NCI-H2196 (cell line): Measurements from ENCODE around the gene LPA.
"Not testable (repeated sequence)": the region's sequence is repeated elsewhere in the genome, so short reads cannot be mapped to it uniquely, and the experiment has no call there.

Experiments
- DNase-seq: peaks from one replicate; lab custom pipeline; 2025; ENCODE audit not compliant: unreplicated experiment; lab: John Stamatoyannopoulos, UW

LPA gene

DNA sequence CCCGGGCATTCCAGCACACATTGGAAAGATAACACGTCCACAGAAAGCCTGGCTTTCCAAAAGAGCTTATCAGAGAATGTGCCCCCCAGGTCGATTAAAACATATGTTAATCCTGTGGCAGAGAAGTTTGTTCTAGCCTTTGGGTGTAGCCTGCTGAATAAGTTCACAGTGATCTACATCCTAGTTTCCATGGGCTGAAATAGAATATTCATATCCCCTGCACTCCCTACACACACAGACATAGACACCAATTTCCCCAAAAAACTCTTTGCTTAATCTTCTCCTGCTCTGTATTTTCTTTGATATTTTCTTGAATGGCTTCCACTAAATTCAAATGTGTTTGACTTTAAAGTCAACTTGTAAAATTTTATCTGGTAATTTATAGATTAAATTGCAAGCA is 1.6 kb downstream of the LPA start:
- no peak for DNase-seq

DNA sequence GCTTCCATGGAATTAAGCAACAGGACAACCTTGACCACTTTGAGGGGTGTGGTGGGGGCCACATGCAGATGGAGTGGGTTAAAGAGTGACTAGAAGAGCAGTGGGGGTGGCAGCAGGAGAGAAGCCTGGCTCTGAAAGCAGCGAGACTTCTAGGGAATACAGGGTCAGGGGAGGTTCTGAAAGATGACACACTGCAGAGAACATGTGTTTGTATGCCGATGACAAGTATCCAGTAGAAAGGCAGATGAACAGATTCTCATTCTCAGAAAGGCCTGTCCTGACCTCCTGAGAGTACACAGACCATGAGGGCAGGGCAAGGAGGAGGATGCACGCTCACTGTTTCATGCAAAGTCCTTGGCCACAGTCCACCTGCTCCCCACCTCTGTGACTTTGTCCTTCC is 2.9 kb downstream of the LPA start:
- no peak for DNase-seq

DNA sequence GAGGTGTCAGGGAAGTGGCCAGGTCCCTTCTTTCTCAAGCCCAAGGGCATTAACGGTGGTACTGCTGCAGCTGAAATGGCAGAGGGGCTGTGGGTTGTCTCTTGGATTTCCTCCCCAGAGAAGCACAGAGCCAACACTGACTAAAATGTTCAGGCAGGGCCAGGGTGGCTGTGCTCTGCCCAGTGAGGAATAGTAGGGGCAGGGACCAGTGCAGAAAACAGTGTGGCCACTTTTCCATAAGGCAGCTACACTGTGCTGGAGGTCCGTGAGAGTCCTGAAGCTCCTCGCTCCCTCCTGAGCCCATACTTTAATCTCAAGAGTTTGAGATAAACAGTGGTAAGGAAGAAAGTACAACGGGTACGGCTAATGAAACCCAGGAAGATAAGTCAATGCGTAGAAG is 4.5 kb downstream of the LPA start:
- DNase-seq: no peak

DNA sequence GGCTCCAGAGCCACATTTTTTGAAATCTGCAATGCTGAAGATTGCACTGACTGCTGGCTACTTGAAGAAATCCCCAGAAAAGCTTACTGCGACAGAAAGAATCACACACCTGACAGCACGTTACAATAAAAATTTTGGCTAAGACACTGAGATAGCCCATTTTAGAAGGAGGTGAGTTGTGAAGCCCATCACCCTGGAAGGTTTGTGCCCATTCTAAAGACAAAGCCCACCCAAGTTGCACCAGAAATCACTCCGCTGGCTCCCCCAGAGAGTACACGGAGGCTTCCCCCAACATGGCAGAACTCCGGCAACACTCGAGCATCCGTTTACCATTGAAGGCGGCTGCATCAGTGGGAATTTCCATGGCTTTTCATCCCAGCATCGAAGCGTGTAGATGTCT is 29.4 kb downstream of the LPA start:
- no peak for DNase-seq

DNA sequence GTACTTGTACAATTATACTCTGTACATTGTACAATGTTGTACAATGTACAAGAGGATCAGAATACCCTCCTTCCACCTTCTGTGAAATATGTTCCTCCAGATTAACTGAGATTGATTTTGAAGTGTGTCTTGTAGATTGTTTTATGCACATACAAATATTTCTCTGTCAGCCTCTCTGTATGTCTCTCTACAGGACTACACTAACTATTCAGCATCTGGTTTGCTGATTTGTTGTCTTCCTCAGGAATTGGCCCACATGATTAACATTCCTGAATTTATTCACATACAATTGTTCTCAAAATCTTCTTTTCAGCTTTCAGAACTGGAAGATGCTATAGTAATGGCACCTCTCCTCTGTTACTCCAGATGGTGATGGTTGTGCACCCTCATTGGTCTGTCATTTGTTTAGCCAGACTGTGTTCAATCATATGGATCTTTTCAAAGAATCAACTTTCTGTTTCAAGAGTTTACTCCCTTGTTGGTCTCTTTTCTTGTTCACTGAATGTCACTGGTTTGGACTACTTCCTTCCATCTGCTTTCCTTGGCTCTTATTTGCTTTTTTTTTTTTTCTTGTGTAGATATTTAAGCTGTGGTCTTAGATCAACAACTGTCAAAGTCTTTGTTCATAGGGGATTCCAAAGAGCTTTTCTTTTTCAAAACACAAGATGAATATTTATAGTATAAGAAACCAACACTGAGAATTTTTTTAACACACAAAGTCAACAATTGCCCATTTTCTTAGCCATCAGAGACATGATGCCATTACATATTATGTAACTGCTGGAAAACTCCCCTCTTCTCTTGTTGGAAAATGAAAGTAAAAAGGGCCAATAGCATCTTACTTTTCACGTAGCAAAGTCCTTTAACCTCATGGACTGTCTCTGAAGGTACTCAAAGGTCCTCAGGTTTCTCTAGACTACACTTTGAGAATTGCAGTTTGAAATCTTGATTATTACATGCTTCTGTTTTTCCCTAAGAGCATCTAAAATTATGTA is 67.9 kb downstream of the LPA start:
- DNase-seq: no peak

DNA sequence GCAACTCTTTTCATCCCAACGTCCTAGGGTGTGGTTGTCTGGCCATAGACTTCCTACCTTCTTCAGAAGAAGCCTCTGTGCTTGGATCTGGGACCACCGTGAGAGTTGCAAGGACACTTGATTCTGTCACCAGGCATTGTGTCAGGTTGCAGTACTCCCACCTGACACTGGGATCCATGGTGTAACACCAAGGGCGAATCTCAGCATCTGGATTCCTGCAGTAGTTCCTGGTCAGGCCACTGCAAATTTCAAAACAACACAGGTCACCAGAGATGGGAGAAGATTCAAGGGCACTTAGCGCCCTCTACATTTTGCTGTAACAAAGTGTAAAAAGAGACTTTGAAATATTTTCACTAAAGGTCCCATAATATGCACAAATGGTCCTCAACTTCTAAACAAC is 68.8 kb downstream of the LPA start:
- not testable (repeated sequence) for DNase-seq

DNA sequence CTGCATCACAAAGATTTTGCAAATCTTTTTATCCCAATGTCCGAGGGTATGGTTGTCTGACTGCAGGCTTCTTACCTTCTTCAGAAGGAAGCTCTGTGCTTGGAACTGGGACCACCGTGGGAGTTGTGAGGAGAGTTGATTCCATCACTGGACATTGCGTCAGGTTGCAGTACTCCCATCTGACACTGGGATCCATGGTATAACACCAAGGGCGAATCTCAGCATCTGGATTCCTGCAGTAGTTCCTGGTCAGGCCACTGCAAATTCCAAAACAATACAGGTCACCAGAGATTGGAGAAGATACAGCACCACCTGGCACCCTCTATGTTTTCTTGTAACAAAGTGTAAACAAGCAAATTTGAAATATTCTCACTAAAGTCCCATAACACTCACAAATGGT is 77.7 kb downstream of the LPA start:
- DNase-seq: no peak

DNA sequence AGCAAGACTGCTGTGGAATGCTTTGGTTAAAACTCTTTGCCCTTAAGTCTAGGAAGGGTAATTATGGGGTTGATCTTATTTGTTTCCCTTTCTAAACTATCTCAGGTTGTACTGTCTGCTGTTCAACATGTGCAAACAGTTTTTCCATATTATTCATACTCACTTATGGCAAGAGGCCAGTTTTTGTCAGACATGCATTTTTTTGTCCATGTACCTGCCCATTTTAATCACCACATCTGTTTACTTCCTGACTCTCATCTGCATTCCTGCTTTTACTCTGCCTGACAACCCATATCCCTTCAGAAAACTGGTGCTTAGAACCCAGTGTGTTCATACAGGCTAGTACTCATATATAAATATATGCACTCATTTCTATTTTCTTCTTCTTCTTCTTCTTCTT is 80.3 kb downstream of the LPA start:
- DNase-seq: no peak

DNA sequence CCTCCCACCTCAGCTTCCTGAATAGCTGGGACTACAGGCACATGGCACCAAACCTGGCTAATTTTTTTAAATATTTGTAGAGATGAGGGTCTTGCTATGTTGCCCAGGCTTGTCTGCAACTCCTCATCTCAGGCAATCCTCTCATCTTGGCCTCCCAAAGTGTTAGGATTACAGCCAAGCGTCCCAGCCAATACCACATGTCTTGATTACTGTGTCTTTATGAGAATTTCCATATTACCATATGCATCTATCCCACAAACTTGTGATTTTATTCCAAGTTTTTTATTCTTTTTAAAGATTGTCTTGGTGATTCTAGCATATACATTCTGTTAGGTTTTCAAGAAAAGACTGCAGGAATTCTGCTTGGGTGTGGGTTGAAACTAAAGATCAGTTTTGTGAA is 82.7 kb downstream of the LPA start:
- no peak for DNase-seq

DNA sequence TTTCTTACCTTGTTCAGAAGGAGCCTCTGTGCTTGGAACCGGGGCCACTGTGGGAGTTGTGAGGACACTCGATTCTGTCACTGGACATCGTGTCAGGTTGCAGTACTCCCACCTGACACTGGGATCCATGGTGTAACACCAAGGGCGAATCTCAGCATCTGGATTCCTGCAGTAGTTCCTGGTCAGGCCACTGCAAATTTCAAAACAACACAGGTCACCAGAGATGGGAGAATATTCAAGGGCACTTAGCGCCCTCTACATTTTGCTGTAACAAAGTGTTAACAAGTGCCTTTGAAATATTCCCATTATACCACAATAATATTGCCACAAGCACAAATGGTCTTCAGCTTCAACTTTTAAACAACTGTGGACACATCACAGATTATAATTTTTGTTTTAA is 85.6 kb downstream of the LPA start:
- DNase-seq: not testable (repeated sequence)

DNA sequence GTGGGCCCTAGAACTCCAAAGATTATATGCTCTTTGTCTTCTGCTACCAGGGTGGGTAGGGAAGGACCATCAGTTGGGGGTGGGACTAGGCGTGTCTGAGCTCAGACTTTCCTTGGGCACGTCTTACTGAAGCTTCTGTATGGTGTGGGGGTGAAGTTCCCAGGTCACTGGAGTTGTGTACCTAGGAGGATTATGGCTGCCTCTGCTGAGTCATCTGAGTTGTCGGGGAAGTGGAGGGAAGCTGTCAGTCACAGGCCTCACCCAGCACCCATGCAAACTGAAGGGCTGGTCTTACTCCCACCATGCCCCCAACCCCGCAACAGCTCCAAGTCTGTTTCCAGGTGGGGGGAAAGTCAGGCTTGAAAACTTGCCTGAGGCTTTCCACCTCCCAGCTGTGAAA is 90.1 kb downstream of the LPA start:
- no peak for DNase-seq

DNA sequence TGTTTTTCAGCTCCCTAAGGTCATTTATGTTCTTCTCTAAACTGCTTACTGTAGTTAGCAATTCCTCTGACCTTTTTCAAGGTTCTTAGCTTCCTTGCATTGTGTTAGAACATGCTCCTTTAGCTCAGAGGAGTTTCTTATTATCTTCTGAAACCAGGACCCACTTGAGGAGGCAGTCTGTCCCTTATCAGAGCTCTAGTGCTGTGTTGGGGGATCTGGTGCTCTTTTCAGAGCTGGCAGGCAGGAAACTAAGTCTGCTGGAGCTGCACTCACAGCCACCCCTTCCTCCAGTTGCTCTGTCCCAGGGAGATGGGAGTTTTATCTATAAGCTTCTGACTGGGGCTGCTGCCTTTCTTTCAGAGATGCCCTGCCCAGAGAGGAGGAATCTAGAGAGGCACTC is 92.9 kb downstream of the LPA start:
- not testable (repeated sequence) for DNase-seq

DNA sequence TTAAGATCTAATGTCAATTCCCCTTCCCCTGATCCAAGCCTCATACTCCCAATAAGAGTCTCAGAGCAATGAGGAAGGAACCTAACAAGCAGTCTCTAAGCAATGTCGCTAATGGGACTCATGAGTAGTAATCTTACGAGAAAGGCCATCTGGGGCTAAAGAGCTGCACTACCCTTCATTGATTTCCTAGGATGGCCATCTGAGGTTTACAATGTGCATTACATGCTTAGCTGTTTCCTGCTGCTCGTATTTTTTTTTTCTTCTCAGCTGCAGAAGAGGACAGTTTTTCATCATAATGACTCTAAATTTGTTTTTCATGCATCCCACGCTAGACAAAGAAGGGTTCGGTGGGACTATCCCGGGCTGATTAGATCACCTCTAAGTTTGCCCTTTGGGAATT is 119.3 kb downstream of the LPA start:
- no peak for DNase-seq

DNA sequence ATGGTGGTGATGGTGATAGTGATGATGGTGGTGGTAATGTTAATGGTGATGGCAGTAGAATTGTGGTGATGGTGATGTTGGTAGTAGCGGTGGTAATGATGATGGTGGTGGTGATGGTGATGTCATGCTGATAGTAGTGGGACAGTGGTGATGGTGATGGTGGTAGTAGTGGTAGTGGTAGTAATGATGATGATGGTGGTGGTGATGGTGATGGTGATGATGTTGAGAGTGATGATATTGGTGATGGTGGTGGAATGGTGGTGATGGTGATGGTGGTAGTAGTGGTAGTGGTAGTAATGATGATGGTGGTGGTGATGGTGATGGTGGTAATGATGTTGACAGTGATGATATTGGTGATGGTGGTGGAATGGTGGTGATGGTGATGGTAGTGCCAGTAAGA is 128.8 kb downstream of the LPA start:
- DNase-seq: no peak

DNA sequence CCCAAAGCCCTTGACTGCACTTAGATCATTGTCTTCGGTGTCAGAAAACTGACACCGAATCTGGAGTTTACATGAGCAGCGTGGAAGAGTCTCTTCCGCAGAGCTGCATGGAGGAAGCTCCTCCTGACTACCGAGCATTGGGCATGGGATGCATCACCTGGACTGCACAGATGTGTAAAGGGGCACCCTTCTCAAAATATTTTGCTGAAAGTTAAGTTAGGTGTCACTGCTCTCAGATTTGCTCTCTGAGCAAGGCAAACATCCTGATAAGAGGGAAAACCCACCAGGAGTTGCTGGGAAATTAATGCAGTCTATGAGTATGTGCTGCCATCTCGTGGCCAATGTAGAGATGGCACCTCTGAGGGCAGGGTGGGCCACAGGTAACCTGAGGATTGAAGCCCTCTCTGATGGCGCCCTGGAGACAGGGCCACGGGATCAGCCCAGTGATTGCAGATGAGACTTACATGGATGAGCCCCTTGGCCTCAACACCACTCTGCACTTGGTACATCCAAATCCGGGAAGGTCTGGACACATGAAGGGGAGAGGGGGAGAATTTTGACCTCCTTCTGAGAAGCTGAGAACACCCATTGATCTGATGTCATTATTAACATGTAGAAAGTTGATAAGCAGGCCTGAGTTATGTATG is 129.9 kb downstream of the LPA start:
- DNase-seq: peak; percentile 16

DNA sequence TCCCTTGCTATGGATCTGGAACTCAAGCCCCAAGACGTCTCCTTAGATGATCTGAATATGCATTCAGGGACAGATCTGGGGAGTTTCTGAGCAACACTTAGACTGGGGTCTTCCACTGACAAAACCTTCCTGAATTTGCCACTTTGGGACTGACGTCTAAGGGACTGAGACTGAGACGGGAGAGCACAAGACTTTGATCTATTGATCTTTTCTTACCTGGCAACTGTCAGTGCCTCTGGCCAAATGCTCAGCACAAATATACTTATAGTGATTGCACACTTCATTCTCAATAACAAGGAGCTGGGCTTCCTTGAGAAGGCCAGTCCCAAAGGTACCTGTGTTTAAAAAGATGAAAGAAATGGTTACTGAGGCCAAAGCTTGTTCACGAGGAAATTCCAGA is 131.8 kb downstream of the LPA start:
- DNase-seq: no peak

DNA sequence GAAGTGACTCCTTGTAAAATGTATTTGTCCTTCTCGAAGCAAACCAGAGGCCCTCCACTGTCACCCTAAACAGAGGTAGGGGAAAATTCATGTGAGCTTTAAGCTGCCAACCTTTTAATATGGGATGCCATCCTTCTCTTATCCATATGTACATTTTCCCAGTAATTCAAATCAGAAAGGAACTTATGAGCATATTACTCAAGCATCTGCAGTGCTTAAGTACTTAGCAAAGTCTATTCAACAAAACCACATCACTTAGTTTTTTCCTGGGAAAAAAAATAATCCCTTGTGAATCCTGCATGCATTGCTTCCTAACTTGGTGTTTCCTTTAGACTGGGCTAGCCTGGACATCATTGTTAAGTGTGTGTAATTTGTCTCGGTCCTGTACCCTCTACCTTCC is 132.2 kb downstream of the LPA start:
- DNase-seq: no peak

DNA sequence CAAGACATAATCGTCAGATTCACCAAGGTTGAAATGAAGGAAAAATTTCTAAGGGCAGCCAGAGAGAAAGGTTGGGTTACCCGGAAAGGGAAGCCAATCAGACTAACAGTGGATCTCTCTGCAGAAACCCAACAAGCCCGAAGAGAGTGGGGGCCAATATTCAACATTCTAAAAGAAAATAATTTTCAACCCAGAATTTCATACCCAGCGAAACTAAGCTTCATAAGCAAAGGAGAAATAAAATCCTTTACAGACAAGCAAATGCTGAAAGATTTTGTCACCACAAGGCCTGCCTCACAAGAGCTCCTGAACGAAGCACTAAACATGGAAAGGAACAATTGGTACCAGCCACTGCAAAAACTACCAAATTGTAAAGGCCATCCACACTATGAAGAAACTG is 134.6 kb downstream of the LPA start:
- not testable (repeated sequence) for DNase-seq

DNA sequence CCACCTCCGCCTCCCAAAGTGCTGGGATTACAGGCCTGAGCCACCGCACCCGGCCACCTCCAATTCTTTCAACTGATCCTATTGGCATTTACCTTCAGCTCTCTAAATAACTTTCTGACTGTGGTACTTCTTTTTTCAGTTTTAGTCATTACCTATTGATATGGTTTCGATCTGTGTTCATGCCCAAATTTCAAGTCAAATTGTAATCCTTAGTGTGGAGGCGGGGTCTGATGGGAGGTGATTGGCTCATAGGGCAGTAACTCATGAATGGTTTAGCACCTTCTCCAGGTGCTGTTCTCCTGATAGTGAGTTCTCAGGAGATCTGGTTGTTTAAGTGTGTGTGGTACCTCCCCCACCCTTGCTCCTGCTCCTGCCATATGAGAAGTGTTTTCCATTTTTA is 140.9 kb downstream of the LPA start:
- no peak for DNase-seq

DNA sequence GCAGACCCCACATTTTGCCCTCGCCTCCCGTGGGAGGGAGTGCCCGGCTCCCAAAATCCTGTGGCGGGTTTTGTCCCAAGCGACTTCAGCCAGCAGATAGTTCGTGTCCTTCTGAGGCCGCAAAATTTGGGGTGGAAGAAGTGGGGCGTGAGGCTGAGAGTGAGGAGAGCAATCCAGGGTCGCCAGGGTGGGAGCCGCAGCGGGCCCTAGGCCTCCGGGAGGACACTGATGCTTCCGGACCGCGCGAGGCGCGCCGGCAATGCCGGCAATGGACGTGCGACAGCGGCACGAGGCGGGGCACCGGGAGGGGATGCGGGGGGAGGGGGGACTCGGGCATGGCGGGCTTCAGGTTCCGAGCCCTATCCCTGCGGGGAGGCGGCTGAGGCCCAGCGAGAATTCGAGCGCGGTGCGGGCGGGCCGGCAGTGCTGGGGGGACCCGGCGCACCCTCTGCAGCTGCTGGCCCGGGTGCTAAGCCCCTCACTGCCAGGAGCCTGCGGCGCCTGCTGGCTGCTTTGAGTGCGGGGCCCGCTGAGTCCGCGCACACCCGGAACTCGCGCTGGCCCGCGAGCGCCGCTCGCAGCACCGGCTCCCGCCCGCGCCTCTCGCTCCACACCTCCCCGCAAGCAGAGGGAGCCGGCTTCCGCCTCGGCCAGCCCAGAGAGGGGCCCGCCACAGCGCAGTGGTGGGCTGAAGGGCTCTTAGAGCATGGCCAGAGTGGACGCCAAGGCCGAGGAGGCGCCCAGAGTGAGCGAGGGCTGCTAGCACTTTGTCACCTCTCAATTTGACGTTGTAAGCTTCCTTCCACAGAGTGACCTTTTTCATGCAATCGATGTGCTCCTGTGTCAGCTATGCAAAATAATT is 143.8 kb downstream of the LPA start:
- peak; percentile 47 for DNase-seq

DNA sequence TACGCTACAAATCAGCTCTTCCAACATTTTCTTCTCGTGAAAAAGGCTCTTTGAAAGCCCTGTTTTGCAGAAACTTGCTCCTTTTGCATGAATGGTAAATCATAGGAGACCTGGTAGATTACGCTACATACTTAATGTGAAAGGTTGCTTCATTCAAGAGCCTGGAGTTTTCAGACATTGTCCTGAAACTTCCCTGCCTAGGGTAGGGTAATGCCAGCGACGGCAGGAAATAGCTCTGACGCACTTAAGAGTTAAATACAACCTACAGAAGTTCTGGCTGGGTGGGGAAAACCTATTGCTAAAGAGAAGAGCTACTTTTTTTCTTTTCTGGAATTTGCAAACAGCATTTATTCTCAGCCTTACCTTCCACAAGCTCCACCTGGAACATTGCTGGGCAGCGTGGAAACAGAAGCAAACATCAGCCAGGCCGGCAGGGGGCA is 144.5 kb downstream of the LPA start:
- DNase-seq: no peak
